SHP77 (cell line): ENCODE measurements around the gene CEACAM4.

Experiments used
- DNase-seq, 2 experiments: peaks; one replicate each; lab custom pipeline; 2025; lab: John Stamatoyannopoulos, UW

The CEACAM4 gene

DNA sequence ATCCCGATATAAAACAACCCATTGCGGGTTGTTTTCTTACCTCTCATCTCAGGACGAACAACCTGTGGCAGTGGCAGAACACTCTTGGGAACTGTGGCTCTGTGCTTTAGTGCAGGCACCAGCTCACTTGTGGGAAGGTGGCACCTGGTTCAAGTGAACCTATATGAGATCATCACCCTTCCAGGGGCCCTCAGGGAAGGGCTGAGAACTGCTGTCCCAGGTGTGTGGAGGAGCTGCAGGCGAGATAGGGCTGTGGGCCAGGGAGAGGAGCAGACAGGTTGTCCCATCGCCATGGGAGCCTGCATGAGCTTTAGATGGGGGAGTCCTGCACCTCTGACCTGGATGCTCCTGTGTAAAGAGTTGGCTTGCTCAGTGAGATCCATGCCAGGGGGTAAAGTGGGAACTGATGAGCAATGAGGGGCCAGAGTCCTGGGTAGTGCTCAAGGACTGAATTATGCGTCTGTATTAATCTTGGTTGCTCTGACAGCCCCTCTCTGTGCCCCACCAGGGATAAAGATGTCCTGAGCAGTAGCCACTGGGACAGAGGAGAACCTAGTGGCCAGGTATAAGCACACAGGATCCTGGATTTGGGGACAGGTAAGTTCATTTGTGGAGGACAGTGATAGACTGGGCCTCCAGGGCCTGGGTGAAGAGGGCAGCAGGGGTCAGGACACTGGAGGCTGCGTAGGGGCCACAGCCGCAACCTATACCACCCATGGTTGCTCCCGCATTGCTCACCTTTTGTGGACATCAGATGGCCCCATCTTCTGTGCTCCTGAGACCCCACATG is 8.7 kb downstream of the CEACAM4 start:
- no peak for DNase-seq

DNA sequence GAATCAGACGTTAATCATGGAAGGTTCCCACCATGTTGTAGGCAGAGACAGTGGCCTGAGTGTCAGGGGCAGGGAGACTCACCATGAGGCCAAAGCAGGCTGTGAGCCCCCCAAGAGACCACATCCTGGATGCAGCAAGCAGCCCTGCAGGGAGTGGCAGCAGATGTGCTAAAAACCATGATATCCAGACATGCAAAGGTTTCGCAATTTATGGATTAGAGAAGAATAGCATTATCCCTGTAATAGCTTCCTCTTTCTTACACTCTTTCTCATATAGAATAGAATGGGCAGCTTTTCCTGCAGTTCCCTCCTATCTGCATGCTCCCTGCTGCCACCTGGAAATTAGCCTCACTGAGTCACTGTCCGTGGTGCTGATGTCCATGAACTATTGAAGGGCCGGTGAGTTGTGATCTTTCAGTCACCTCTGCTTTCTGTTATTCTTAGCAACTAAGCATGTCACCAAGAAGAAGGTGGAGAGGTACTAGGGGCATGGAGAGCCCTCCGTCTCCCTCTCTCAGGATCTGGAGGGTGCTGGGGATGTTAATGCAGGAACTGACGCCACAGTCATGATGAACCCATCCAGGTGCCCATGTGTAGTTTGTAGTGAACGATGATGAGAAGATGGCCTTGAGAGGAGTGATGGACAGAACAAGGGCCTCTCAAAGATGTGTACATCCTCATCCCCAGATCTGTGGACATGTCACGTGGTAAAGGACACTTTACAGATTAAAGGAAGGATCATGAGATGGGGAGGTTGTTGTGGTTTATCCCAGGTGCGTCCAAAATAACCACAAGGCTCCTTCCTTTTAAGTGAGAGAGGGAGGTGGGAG is 9.9 kb downstream of the CEACAM4 start:
- DNase-seq: no peak

DNA sequence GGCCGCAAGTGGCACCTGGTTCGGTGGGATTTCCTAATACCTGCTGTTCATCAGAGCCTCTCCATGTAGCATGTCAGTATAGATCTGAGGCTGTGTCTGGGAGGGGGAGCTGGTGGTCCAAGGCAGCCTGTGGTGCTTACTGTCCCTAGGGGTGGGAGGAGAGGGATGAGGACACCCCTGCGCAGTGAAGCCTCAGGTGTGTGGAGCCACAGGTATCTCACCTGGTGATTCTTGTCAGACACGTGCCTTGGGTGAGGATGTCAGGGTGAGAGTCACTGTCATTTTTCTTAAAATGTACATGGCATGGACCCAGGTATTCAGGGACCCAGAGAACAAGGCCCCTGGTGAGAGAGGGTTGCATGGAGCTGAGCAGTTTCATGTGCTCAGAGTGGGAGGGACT is 11.7 kb downstream of the CEACAM4 start:
- no peak for DNase-seq

DNA sequence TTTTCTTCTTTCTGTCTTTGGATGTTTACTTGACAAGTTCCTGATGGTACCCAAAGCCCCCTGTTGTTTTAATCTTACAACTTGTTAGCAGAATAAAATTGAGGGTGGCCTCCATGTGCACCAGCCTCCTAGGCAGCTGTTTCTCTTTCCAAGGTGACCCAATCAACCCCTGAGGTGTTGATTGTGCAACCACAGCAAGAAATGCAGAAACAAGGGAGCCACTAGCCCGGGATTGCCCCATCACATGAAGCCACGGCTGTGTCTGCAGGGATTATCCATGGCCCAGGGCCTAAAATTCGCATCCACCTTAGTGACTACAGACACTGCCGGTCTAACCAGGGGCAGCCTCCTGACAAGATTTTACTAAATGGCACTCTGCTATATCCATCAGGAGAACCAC is 14.4 kb downstream of the CEACAM4 start:
- DNase-seq: no peak

DNA sequence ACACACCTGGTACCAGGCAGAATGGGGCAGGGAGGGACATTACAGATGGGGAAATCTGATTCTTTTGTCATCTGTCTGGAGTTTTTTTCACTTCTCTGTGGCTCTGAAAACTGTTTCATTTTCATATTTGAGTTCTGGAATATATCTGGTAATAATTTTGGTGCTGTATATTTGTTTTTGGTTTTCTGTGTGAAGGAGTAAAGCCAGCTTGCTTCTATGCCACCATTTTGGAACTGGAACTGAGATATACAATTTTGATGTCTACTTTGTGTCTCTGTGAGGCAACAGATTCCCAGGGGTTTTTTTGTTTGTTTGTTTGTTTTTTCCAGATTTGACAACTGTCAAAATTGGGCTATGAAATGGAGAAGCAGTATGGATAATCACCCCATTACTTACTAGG is 16.1 kb downstream of the CEACAM4 start:
- DNase-seq: no peak

DNA sequence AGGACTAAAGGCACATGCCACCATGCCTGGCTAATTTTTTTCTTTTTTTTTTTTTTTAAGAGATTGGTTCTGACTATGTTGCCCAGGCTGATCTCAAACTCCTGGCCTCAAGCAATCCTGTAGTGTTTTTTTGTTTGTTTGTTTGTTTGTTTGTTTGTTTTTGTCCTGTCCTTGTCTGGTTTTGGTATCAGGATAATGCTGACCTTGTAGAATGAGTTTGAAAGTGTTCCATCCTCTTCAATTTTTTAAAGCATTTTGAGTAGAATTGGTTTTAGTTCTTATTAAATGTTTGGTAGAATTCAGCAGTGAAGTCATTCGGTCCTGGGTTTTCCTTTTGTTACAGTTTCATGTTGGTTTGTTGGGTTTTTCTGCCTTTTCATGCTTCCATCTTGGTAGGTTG is 19.2 kb downstream of the CEACAM4 start:
- DNase-seq: no peak

DNA sequence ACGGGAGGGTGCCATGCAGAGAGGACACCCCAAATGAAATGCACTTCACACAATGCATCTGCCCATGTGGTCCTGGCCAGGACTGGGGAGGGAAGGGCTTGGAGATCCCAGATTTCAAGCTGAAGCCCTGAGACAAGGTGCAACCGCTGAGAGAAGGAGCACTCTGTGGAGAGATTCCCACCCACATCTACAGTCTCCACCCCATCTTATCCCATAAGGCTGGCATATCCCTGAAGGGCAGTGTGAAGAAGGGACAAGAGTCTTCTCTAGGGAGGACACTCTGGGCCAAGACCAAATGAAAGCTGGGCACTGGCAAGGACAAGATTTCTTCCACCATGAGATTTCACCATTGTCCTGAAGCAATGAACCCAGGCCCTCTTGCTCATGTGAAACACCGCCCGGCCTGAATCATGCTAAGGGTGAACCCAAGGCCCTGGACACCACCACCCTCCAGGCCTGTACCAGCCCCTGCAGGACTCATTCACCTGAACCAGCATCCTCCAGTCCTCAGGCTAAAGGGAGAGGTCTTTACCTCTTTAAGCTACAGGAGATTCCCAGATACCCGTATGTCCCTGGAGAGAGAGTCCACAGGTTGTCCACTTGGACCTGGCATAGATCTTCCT is 20.5 kb downstream of the CEACAM4 start:
- DNase-seq: no peak

DNA sequence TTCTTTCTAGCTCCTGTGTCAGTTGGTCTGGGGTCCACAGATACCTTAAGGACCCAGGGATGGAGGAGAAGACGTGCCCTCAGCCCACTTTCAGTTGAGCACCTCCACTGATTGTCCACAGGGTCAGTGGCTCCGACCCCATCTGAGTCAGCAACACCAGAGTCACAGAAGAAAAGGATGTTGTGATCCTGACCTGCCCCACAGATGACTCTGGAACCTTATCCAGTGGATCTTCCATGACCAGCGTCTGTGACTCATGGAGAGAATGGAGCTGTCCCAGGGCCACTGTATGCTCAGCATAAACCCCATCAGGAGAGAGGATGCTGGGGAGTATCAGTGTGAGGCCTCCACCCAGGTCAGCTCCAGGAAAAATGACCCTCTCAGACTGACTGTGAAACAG is 22.0 kb downstream of the CEACAM4 start:
- DNase-seq: no peak

DNA sequence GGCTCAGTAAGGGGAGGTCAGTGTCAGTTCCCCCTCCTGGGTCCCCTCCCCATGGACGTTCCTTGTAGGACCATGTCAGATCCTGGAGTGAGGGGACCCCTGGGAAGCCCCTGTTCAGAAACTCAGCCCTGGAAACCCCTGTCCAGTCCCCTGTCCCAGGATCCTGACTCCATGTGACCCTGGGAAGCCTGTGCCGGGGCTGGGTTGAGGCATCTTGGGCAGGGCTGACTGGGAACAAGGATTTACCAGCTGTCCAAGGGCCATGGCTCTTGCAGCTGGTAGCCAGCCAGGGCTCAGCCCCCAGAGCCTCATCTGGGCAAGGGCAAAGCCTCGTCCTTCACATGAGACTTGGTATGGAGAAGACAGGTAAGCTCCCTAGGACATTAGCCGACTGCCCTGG is 25.1 kb downstream of the CEACAM4 start:
- DNase-seq: no peak

DNA sequence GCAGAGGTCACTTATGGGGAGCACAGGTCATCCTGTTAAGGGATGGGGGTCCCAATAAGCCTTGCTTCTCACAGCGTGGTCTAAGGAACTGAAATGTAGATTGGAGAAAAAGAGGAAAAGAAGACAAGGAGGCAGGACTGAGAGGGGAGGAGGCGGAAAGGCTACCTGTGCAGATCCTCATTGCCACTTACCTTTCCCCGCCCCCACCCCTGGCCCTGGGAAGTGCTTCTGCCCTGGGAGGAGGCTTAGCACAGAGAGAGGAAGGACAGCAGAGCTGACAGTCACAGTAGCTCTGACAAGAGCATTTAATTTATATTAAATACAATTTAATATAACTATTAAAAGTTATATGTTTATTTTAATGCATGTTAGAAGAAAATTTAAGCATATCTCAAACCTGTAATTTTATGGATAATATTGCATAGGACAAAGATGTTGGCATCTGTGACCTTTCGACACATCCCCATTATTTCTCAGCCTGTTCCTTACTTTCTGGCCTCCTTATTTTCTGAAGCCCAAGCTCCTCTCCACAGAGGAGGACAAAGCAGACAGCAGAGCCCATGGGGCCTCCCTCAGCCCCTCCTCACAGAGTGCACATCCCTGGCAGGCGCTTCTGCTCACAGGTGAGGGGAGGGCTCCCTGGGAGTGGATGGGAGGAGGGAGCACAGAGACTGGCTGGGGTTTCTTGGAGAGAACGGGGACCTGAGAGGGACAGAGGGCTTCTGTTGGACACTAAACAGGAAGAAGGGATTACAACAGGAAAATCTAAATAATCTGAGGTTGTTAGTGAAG is 27.5 kb downstream of the CEACAM4 start:
- DNase-seq: no peak

DNA sequence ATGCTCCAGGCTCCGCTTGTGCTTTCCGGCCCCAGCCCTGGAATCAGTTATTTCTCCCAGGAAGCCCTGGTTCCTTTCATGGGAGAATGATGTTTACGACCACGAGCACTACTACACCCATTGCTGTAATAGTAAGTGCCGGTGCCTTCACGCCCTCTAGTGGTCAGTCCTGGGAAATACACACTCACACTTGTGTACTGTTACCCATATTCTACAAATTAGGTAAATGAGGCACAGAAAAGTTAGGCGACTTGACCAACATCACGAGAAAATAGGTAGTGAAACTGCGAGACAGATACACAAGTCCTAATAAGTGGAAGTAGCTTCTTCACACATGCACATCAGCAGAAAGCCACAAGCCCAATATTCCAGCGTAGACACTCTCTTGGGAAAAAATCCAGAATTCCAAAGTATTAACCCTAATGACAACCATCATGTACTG is 29.3 kb downstream of the CEACAM4 start:
- DNase-seq: peak; percentile 67 to 78

DNA sequence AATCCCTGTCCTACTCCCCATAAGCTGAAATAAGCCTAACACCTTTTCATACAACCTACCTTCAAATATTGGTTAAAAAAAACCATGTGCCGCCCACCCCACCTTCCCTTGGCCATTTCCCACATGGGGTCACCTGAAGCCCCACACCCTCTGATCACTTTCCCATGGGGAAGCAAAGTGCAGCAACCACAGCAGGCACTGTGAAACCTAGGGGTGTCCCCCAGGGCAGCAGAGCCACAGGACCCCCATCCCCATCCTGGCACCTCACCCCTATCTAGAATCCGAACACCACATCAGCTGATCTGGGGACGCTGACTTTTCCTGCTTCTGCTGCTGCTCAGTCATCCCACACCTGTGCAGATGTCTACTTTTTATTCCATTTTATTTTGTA is 31.0 kb downstream of the CEACAM4 start:
- DNase-seq: no peak

DNA sequence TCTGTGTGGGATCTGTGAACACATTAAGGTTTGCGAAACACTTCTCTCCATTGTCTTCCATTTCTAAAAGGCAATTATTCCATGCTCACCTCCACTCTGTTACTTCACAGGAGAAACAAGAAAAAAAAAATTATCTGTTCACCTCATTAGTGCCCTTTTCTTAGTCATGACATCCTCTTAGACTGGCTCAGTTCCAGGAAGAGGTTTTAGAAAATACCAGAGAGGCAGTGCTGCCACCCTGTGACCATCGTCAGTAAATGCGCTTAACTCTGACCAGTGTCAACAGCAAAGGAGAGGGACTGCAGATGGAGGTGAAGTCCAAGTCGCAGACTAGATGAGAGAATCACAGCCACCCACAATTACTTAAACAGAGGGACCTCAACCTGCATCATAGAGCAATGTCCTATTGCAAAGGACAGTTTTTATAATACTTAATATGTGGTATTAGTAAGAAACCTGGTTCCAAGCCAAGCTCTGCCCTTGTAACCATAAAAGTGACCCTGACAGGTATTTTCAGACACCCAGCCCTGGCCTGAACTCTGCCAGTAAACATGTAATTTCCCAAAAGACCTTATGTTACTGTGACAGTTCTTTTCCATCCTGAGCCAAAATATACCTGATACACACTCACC is 31.5 kb downstream of the CEACAM4 start:
- DNase-seq: peak in 1 of 2 experiments; percentile 59

DNA sequence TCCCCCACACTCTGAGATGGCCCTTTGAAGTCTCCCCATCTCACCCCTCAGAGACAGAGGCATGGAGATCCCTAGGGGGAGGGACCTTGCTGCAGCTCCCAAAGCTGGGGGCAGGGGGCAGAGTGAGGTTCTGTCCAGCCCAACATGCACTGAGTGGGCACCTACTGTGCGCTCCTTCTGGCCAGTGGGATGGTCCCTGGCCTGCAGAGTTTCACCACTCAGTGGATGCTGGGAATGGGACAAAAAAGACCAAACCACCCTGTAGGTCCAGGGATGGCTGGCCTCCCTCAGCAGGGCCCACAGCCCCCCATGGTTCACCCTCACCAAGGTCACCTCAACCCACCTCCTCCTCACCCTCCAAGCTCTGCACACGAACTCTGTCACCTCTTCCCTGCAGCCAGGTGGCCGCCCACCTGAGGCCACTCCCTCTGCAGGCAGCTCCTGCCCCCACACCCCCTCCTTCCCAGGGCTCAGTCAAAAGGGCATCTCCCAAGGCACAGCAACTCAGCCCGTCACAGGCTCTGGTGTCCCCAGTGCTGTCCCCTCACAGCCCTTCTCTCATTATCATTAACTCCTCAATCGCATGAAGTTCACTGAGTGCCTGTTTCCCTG is 34.8 kb downstream of the CEACAM4 start:
- DNase-seq: no peak

DNA sequence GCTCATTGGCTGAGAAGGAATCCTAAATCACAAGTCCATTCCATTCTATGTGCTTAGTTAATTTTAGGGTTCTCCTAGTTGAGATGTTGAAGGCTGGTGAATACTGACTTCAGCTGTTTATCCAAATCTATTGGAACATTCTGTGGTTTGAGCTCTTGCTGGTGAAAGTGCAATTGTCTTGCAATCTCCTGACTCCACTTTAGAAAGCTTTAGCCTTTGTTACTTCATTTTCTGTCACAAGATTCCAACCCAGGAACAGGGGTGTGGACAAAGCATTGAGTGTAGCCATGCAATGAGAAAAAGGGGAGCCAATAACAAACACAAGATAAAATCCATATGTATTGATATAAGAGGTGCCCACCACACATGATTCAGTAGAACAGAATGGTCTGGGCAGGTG is 35.9 kb downstream of the CEACAM4 start:
- no peak for DNase-seq

DNA sequence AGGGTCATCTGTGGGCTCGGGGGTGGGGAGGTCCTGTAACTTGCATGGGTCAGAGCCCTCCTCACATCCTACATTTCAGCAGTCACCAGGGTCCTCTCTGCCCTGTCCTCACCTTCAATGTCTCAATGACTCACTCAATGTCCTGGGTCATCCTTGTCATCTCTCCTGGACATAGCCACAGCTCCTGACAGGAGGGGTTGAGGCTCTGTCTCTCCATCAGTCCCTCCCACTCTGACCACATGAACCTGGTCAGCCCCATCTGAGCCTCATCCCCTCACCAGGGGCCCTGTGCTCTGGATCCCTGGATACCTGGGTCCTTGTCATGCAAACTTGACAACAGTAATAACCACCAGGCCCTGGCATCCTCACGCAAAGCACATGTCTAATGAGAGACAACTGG is 37.5 kb downstream of the CEACAM4 start:
- DNase-seq: no peak

DNA sequence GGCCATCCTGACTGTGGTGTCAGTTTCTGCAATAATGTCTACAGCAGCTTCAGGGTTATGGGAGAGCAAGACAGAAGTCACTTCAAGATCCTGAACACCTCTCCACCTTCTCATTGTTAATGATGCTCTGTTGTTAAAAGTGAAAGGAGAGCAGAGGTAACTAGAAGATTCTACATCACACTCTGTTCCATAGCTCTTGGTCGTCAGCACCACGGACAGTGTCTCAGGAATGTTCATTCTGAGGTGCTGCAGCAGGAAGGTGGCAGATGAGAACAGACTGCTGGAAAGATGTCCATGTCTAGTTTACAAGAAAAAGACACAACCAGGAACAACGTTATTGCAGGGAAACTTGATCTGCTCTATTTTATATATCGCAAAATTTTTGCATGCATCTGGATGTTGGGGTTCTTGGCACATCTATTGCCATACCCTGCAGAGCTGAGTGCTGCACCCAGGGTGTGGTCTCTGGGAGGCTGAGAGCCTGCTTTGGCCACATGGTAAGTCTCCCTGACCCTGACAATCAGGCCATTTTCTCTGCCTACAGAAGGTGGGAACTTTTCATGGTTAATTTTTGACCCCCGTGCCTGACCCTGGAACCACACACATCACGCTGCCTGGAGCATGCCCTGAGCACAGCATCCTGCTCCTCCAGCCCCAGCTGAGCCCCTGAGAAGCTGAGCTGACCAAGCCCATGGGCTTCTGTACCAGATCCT is 38.2 kb downstream of the CEACAM4 start:
- no peak for DNase-seq

DNA sequence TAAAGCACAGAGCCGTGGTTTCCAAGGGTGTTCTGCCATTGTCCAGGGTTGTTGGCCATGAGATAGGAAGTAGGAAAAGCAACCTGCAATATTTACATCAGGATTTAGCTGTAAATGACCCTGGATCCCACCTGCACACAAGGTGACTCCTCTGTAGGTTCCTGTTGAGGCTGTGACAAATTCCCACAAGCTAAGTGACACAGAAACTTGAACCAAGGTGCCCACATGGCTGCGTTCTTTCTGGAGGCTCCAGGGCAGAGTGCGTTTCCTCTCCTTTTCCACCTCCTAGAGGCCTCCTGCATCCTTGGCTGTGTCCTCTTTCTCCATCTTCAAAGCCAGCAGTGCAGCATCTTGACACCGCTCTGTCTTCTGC is 39.0 kb downstream of the CEACAM4 start:
- no peak for DNase-seq

DNA sequence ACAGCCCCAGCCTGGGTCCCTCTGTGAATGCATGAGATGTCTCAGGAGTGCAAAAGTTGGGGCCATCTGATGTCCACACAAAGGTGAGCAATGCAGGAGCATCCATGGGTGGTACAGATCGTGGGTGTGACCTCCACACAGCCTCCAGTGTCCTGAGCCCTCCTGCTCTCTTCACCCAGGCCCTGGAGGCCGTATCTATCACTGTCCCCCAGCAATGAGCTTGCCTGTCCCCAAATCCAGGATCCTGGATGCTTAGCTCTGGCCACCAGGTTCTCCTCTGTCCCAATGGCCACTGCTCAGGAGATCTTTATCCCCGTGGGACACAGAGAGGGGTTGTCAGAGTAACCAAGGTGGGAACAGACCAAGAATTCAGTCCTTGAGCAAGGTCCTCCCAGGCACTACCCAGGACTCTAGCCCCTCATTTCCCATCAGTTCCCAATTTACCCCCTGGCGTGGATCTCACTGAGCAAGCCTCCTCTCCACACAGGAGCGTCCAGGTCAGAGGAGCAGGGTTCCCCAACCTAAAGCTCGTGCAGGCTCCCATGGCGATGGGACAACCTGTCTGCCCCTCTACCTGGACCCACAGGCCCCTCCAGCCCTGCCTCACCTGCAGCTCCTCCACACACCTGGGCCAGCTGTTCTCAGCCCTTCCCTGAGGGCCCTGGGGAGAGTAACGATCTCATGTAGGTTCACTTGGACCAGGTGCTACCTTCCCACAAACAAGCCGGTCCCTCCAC is 39.6 kb downstream of the CEACAM4 start:
- no peak for DNase-seq

DNA sequence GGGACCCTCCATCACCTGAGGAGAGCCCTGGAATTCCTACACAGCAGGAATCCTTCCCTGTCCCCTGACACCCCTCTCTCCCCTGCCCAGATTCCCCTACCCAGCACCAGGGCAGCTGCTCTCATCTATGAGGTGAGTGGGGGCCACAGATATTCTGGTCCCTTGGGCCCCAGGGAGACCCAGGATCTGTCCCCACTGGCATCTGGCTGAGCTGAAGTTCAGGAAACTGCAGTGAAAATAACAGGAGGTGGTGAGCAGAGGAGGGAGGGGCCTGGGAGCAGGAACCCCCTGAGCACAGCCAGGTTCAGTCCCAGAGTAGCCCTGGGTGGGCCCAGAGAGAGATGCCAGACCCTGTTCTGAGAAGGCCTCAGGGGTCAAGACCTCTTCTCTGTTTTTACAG is 40.8 kb downstream of the CEACAM4 start:
- DNase-seq: no peak
